ENCODE results near the gene GMNN.

The GMNN gene

GRCh38 chr6:24807584-24807983 is 32.8 kb downstream of the GMNN start:
- no peaks in the 10 kb centered on the region for H3K36me3 ChIP-seq (ENCODE audit: control insufficient read depth, insufficient read depth, low read length)
- no peaks in the 10 kb centered on the region for H3K9me3 ChIP-seq (ENCODE audit: control insufficient read depth, low read length)
- 100% methylated on average over 2 of the region's 3 CpGs; no CpG with 5 or more reads in 1 of the 2 experiments for WGBS, 2 experiments (ENCODE audit: insufficient coverage in 2 of 2)
- H3K4me3 ChIP-seq (ENCODE audit: extremely low read depth, insufficient read depth, low read length, poor library complexity, severe bottlenecking), result no peak overlapping the region
- H3K4me1 ChIP-seq (ENCODE audit: control insufficient read depth, insufficient read depth, low read length, poor library complexity, severe bottlenecking), result no peaks in the 10 kb centered on the region
- H3K27ac ChIP-seq (ENCODE audit: low read depth, low read length, severe bottlenecking), result no peak overlapping the region

- 80 to 84% methylated on average over 2 to 3 of the region's 3 CpGs for WGBS, 2 experiments (ENCODE audit: insufficient coverage in 2 of 2)
- no peaks in the 10 kb centered on the region for H3K4me1 ChIP-seq (ENCODE audit: control insufficient read depth, insufficient read depth, low read length, poor library complexity, severe bottlenecking)
- H3K9me3 ChIP-seq (ENCODE audit: control insufficient read depth, low read length), result no peaks in the 10 kb centered on the region
- H3K27ac ChIP-seq (ENCODE audit: low read depth, low read length, severe bottlenecking), result no peak overlapping the region
- H3K36me3 ChIP-seq (ENCODE audit: control insufficient read depth, insufficient read depth, low read length), result no peaks in the 10 kb centered on the region
- H3K4me3 ChIP-seq (ENCODE audit: extremely low read depth, insufficient read depth, low read length, poor library complexity, severe bottlenecking), result no peak overlapping the region
Observed at GRCh38 chr6:24809728-24810127, 35.0 kb downstream of the GMNN start.

- no peaks in the 10 kb centered on the region for H3K9me3 ChIP-seq (ENCODE audit: control insufficient read depth, low read length)
- WGBS, 2 experiments (ENCODE audit: insufficient coverage in 2 of 2), result no CpG with 5 or more reads among the region's 2 CpGs
- no peak overlapping the region for H3K27ac ChIP-seq (ENCODE audit: low read depth, low read length, severe bottlenecking)
- no peaks in the 10 kb centered on the region for H3K4me1 ChIP-seq (ENCODE audit: control insufficient read depth, insufficient read depth, low read length, poor library complexity, severe bottlenecking)
- no peak overlapping the region for H3K4me3 ChIP-seq (ENCODE audit: extremely low read depth, insufficient read depth, low read length, poor library complexity, severe bottlenecking)
- H3K36me3 ChIP-seq (ENCODE audit: control insufficient read depth, insufficient read depth, low read length), result no peaks in the 10 kb centered on the region
Observed at GRCh38 chr6:24818346-24818745, 43.6 kb downstream of the GMNN start.

GRCh38 chr6:24821860-24822444 is 47.2 kb downstream of the GMNN start:
- Histone ChIP-seq H3K9me3 (ENCODE audit: control insufficient read depth, low read length) (no peaks in the 10 kb centered on the region), H3K36me3 (ENCODE audit: control insufficient read depth, insufficient read depth, low read length) (no peaks in the 10 kb centered on the region), H3K4me1 (ENCODE audit: control insufficient read depth, insufficient read depth, low read length, poor library complexity, severe bottlenecking) (no peaks in the 10 kb centered on the region), H3K27ac (ENCODE audit: low read depth, low read length, severe bottlenecking) (no peak overlapping the region), H3K4me3 (ENCODE audit: extremely low read depth, insufficient read depth, low read length, poor library complexity, severe bottlenecking) (no peak overlapping the region)
- WGBS, 2 experiments (ENCODE audit: insufficient coverage in 2 of 2), result 94 to 100% methylated on average over 2 of the region's 3 CpGs

GRCh38 chr6:24822696-24823095 is 48.0 kb downstream of the GMNN start:
- H3K9me3 ChIP-seq (ENCODE audit: control insufficient read depth, low read length), result no peaks in the 10 kb centered on the region
- no peak overlapping the region for H3K27ac ChIP-seq (ENCODE audit: low read depth, low read length, severe bottlenecking)
- no peaks in the 10 kb centered on the region for H3K4me1 ChIP-seq (ENCODE audit: control insufficient read depth, insufficient read depth, low read length, poor library complexity, severe bottlenecking)
- WGBS, 2 experiments (ENCODE audit: insufficient coverage in 2 of 2), result 91 to 95% methylated on average over 4 to 6 of the region's 6 CpGs
- no peak overlapping the region for H3K4me3 ChIP-seq (ENCODE audit: extremely low read depth, insufficient read depth, low read length, poor library complexity, severe bottlenecking)
- H3K36me3 ChIP-seq (ENCODE audit: control insufficient read depth, insufficient read depth, low read length), result no peaks in the 10 kb centered on the region

- H3K4me1 ChIP-seq (ENCODE audit: control insufficient read depth, insufficient read depth, low read length, poor library complexity, severe bottlenecking), result no peaks in the 10 kb centered on the region
- 90% methylated on average over 2 of the region's 2 CpGs; no CpG with 5 or more reads in 1 of the 2 experiments for WGBS, 2 experiments (ENCODE audit: insufficient coverage in 2 of 2)
- no peaks in the 10 kb centered on the region for H3K9me3 ChIP-seq (ENCODE audit: control insufficient read depth, low read length)
- H3K4me3 ChIP-seq (ENCODE audit: extremely low read depth, insufficient read depth, low read length, poor library complexity, severe bottlenecking), result no peak overlapping the region
- H3K27ac ChIP-seq (ENCODE audit: low read depth, low read length, severe bottlenecking), result no peak overlapping the region
- no peaks in the 10 kb centered on the region for H3K36me3 ChIP-seq (ENCODE audit: control insufficient read depth, insufficient read depth, low read length)
Observed at GRCh38 chr6:24823185-24823584, 48.4 kb downstream of the GMNN start.

GRCh38 chr6:24824142-24824938 is 49.6 kb downstream of the GMNN start:
- Histone ChIP-seq H3K27ac (ENCODE audit: low read depth, low read length, severe bottlenecking) (no peak overlapping the region), H3K9me3 (ENCODE audit: control insufficient read depth, low read length) (no peaks in the 10 kb centered on the region), H3K4me3 (ENCODE audit: extremely low read depth, insufficient read depth, low read length, poor library complexity, severe bottlenecking) (no peak overlapping the region), H3K4me1 (ENCODE audit: control insufficient read depth, insufficient read depth, low read length, poor library complexity, severe bottlenecking) (no peaks in the 10 kb centered on the region), H3K36me3 (ENCODE audit: control insufficient read depth, insufficient read depth, low read length) (no peaks in the 10 kb centered on the region)
- 93 to 100% methylated on average over 2 to 3 of the region's 6 CpGs for WGBS, 2 experiments (ENCODE audit: insufficient coverage in 2 of 2)

GRCh38 chr6:24825130-24825630 is 50.4 kb downstream of the GMNN start:
- WGBS, 2 experiments (ENCODE audit: insufficient coverage in 2 of 2), result 83 to 86% methylated on average over 2 of the region's 2 CpGs
- Histone ChIP-seq H3K36me3 (ENCODE audit: control insufficient read depth, insufficient read depth, low read length) (no peaks in the 10 kb centered on the region), H3K4me1 (ENCODE audit: control insufficient read depth, insufficient read depth, low read length, poor library complexity, severe bottlenecking) (no peaks in the 10 kb centered on the region), H3K27ac (ENCODE audit: low read depth, low read length, severe bottlenecking) (no peak overlapping the region), H3K4me3 (ENCODE audit: extremely low read depth, insufficient read depth, low read length, poor library complexity, severe bottlenecking) (no peak overlapping the region), H3K9me3 (ENCODE audit: control insufficient read depth, low read length) (no peaks in the 10 kb centered on the region)

- 100% methylated on average over 1 of the region's 3 CpGs; no CpG with 5 or more reads in 1 of the 2 experiments for WGBS, 2 experiments (ENCODE audit: insufficient coverage in 2 of 2)
- H3K27ac ChIP-seq (ENCODE audit: low read depth, low read length, severe bottlenecking), result no peak overlapping the region
- H3K36me3 ChIP-seq (ENCODE audit: control insufficient read depth, insufficient read depth, low read length), result no peaks in the 10 kb centered on the region
Observed at GRCh38 chr6:24827162-24827561, 52.4 kb downstream of the GMNN start.

GRCh38 chr6:24827970-24828369 is 53.2 kb downstream of the GMNN start:
- Histone ChIP-seq H3K27ac (ENCODE audit: low read depth, low read length, severe bottlenecking) (no peak overlapping the region), H3K4me3 (ENCODE audit: extremely low read depth, insufficient read depth, low read length, poor library complexity, severe bottlenecking) (no peak overlapping the region), H3K4me1 (ENCODE audit: control insufficient read depth, insufficient read depth, low read length, poor library complexity, severe bottlenecking) (no peaks in the 10 kb centered on the region), H3K36me3 (ENCODE audit: control insufficient read depth, insufficient read depth, low read length) (no peaks in the 10 kb centered on the region), H3K9me3 (ENCODE audit: control insufficient read depth, low read length) (no peaks in the 10 kb centered on the region)
- 78 to 92% methylated on average over 5 to 6 of the region's 8 CpGs for WGBS, 2 experiments (ENCODE audit: insufficient coverage in 2 of 2)

More at GRCh38 chr6:24827162-24827561, 52.4 kb downstream of the GMNN start:
- Histone ChIP-seq H3K9me3 (ENCODE audit: control insufficient read depth, low read length) (no peaks in the 10 kb centered on the region), H3K4me1 (ENCODE audit: control insufficient read depth, insufficient read depth, low read length, poor library complexity, severe bottlenecking) (no peaks in the 10 kb centered on the region), H3K4me3 (ENCODE audit: extremely low read depth, insufficient read depth, low read length, poor library complexity, severe bottlenecking) (no peak overlapping the region)

GRCh38 chr6:24829657-24830056 is 54.9 kb downstream of the GMNN start:
- Histone ChIP-seq H3K27ac (ENCODE audit: low read depth, low read length, severe bottlenecking) (no peak overlapping the region), H3K36me3 (ENCODE audit: control insufficient read depth, insufficient read depth, low read length) (no peaks in the 10 kb centered on the region), H3K9me3 (ENCODE audit: control insufficient read depth, low read length) (no peaks in the 10 kb centered on the region), H3K4me3 (ENCODE audit: extremely low read depth, insufficient read depth, low read length, poor library complexity, severe bottlenecking) (no peak overlapping the region), H3K4me1 (ENCODE audit: control insufficient read depth, insufficient read depth, low read length, poor library complexity, severe bottlenecking) (no peaks in the 10 kb centered on the region)
- 100% methylated on average over 1 of the region's 3 CpGs; no CpG with 5 or more reads in 1 of the 2 experiments for WGBS, 2 experiments (ENCODE audit: insufficient coverage in 2 of 2)

Measured in mesodermal cell (in vitro differentiated cells).